ENCODE measurements around the gene ARMH4. TPM values are rescaled to one million over a fixed set of nuclear protein-coding genes. Genes with fewer than 3 reads are reported as not detected.

Gene ARMH4
- total and polyA plus RNA-seq, 10 of the 15 experiments (the other 5 are each of a cell fraction or from before 2014, with no cell fraction given), result 0.50 to 0.97 (median 0.60) TPM; not detected in 7

DNA sequence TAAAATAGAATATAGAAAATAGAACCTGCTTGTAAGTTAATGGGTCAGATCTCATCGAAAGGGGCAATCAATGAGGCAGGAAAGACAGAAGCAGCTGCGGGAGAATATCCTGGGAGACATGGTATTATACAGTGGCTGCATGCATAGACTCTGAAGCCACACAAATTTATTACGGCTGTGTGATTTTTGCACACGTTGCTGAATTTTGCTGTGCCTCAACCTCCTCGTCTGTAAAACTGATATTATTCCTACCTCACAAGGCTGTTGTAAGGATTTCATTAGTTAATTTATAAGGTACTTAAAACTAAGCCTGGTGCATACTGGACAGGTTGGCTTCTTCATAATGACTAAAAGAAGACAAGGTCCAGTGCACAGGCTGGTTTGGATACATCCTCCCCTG, 52.3 kb downstream of the ARMH4 start:
- DNase-seq (ENCODE audit: low read depth, low spot score) (no peak), FAIRE-seq (no peak), ATAC-seq (no peak)
- no peaks in the 10 kb centered on the region for H3K79me2 ChIP-seq (ENCODE audit: control insufficient read depth, insufficient read depth, low read length)
- no peak overlapping the region for H2AFZ ChIP-seq (ENCODE audit: control insufficient read depth, low read depth, low read length)
- ChIA-PET RAD21 (ENCODE audit: unreplicated experiment) (no interaction called here), POLR2A (no interaction called here), CTCF (no interaction called here), SMC1A (ENCODE audit: uncharacterized antibody, unreplicated experiment) (no interaction called here)
- TF ChIP-seq CREB1 (IDR thresholded peaks at IDR 0.05; ENCODE audit: low read depth) (no peak), NFYA (IDR thresholded peaks at IDR 0.05; ENCODE audit: borderline replicate concordance, low read depth, low read length) (no peak), ZNF622 (IDR thresholded peaks at IDR 0.05) (no peak)
- TF ChIP-seq, protein P1, sequence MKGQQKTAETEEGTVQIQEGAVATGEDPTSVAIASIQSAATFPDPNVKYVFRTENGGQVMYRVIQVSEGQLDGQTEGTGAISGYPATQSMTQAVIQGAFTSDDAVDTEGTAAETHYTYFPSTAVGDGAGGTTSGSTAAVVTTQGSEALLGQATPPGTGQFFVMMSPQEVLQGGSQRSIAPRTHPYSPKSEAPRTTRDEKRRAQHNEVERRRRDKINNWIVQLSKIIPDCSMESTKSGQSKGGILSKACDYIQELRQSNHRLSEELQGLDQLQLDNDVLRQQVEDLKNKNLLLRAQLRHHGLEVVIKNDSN (IDR thresholded peaks at IDR 0.05; ENCODE audit: borderline replicate concordance, extremely low read length, insufficient read depth, low read depth, low read length), result no peak
- TF ChIP-seq, protein P2, sequence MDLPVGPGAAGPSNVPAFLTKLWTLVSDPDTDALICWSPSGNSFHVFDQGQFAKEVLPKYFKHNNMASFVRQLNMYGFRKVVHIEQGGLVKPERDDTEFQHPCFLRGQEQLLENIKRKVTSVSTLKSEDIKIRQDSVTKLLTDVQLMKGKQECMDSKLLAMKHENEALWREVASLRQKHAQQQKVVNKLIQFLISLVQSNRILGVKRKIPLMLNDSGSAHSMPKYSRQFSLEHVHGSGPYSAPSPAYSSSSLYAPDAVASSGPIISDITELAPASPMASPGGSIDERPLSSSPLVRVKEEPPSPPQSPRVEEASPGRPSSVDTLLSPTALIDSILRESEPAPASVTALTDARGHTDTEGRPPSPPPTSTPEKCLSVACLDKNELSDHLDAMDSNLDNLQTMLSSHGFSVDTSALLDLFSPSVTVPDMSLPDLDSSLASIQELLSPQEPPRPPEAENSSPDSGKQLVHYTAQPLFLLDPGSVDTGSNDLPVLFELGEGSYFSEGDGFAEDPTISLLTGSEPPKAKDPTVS (IDR thresholded peaks at IDR 0.05; ENCODE audit: low read depth, low read length), result no peak
- intact Hi-C loops (cut with micrococcal nuclease; ENCODE audit: unreplicated experiment) (no loop called here), in situ Hi-C loops (cut with MboI) (no loop called here)
- no peaks in the 10 kb centered on the region; a peak in 1 of 4 replicates for H3K27me3 ChIP-seq (replicated peaks in 1 of 2; ENCODE audit: control insufficient read depth in 2 of 2, insufficient read depth in 2 of 2, low read length in 1 of 2)
- H3K9ac ChIP-seq (ENCODE audit: control insufficient read depth, insufficient read depth, low read length), result no peak overlapping the region
- no peaks in the 10 kb centered on the region for H3K36me3 ChIP-seq (ENCODE audit: control insufficient read depth in 2 of 2, insufficient read depth in 2 of 2, low read length in 1 of 2)
- H3K9me3 ChIP-seq (replicated peaks; ENCODE audit: control insufficient read depth, insufficient read depth, low read length), result no peaks in the 10 kb centered on the region
- H3K4me3 ChIP-seq, result no peak overlapping the region
- H3K4me1 ChIP-seq (ENCODE audit: control insufficient read depth, insufficient read depth, low read length), result no peaks in the 10 kb centered on the region
- BruUV-seq (replicated peaks), result no TSS peak
- H3K27ac ChIP-seq (ENCODE audit: control insufficient read depth, insufficient read depth), result no peak overlapping the region
- H4K20me1 ChIP-seq (ENCODE audit: control insufficient read depth, insufficient read depth), result no peaks in the 10 kb centered on the region
- 60% methylated on average over 5 of the region's 5 CpGs for WGBS (ENCODE audit: insufficient coverage, insufficient replicate concordance, low lambda C conversion rate, missing lambda C conversion rate)
- no peak overlapping the region for H3K4me2 ChIP-seq (ENCODE audit: control insufficient read depth, insufficient read depth)

DNA sequence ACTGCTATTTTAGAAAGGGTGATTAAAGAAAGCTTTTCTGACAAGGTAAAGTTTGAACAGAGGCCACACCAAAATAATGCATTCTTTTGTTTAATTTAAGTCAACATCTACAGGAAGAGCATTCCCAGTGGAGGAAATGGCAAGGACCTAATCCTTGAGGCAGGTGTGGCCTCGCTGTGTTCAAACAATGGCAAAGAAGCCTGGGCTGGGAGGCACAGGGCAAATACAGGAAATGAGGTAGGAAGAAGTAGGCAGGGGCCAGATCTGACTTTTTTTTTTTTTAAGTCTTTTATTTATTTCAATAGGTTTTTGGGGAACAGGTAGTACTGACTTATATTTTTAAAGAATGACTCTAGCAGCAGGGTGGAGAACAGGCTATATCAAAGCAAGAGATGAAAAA, 53.5 kb downstream of the ARMH4 start:
- Histone ChIP-seq H3K4me3 (no peak overlapping the region), H3K4me2 (ENCODE audit: control insufficient read depth, insufficient read depth) (no peak overlapping the region), H3K27me3 (replicated peaks in 1 of 2; ENCODE audit: control insufficient read depth in 2 of 2, insufficient read depth in 2 of 2, low read length in 1 of 2) (no peaks in the 10 kb centered on the region; a peak in 1 of 4 replicates), H4K20me1 (ENCODE audit: control insufficient read depth, insufficient read depth) (no peaks in the 10 kb centered on the region), H3K4me1 (ENCODE audit: control insufficient read depth, insufficient read depth, low read length) (no peaks in the 10 kb centered on the region), H3K27ac (ENCODE audit: control insufficient read depth, insufficient read depth) (no peak overlapping the region), H3K79me2 (ENCODE audit: control insufficient read depth, insufficient read depth, low read length) (no peaks in the 10 kb centered on the region), H3K36me3 (ENCODE audit: control insufficient read depth in 2 of 2, insufficient read depth in 2 of 2, low read length in 1 of 2) (no peaks in the 10 kb centered on the region), H2AFZ (ENCODE audit: control insufficient read depth, low read depth, low read length) (no peak overlapping the region), H3K9ac (ENCODE audit: control insufficient read depth, insufficient read depth, low read length) (no peak overlapping the region), H3K9me3 (replicated peaks; ENCODE audit: control insufficient read depth, insufficient read depth, low read length) (no peaks in the 10 kb centered on the region)
- POLR2A ChIA-PET, result no interaction called here
- FAIRE-seq, result no peak
- no peak for DNase-seq (ENCODE audit: low read depth, low spot score)
- CTCF ChIA-PET, result no interaction called here
- no peak for ATAC-seq
- RAD21 ChIA-PET (ENCODE audit: unreplicated experiment), result no interaction called here
- WGBS (ENCODE audit: insufficient coverage, insufficient replicate concordance, low lambda C conversion rate, missing lambda C conversion rate), result 0% methylated on average over 1 of the region's 1 CpG
- no TSS peak for BruUV-seq (replicated peaks)
- in situ Hi-C loops (cut with MboI), result no loop called here
- SMC1A ChIA-PET (ENCODE audit: uncharacterized antibody, unreplicated experiment), result no interaction called here
- intact Hi-C loops (cut with micrococcal nuclease; ENCODE audit: unreplicated experiment), result no loop called here
- TF ChIP-seq, protein P3, sequence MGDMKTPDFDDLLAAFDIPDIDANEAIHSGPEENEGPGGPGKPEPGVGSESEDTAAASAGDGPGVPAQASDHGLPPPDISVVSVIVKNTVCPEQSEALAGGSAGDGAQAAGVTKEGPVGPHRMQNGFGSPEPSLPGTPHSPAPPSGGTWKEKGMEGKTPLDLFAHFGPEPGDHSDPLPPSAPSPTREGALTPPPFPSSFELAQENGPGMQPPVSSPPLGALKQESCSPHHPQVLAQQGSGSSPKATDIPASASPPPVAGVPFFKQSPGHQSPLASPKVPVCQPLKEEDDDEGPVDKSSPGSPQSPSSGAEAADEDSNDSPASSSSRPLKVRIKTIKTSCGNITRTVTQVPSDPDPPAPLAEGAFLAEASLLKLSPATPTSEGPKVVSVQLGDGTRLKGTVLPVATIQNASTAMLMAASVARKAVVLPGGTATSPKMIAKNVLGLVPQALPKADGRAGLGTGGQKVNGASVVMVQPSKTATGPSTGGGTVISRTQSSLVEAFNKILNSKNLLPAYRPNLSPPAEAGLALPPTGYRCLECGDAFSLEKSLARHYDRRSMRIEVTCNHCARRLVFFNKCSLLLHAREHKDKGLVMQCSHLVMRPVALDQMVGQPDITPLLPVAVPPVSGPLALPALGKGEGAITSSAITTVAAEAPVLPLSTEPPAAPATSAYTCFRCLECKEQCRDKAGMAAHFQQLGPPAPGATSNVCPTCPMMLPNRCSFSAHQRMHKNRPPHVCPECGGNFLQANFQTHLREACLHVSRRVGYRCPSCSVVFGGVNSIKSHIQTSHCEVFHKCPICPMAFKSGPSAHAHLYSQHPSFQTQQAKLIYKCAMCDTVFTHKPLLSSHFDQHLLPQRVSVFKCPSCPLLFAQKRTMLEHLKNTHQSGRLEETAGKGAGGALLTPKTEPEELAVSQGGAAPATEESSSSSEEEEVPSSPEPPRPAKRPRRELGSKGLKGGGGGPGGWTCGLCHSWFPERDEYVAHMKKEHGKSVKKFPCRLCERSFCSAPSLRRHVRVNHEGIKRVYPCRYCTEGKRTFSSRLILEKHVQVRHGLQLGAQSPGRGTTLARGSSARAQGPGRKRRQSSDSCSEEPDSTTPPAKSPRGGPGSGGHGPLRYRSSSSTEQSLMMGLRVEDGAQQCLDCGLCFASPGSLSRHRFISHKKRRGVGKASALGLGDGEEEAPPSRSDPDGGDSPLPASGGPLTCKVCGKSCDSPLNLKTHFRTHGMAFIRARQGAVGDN (IDR thresholded peaks at IDR 0.05), result no peak
- TF ChIP-seq SMC3 (IDR thresholded peaks at IDR 0.05; ENCODE audit: borderline replicate concordance, low read length) (no peak), POU2F2 (IDR thresholded peaks at IDR 0.05; ENCODE audit: borderline replicate concordance, low read depth, low read length) (no peak), RAD21 (IDR thresholded peaks at IDR 0.05; ENCODE audit: insufficient read depth, low read depth, low read length) (no peak), KAT2A (conservative IDR thresholded peaks at IDR 0.05; ENCODE audit: control insufficient read depth, low read depth, low read length) (no peak), RELA (IDR thresholded peaks at IDR 0.05; ENCODE audit: borderline replicate concordance, partially characterized antibody) (no peak), DPF2 (IDR thresholded peaks at IDR 0.05) (no peak), TCF12 (IDR thresholded peaks at IDR 0.05; ENCODE audit: low read depth, low read length) (no peak)
